Muscle of leg (tissue), 11 donors: ENCODE data around the gene FGGY. TPM values are rescaled to one million over a fixed set of nuclear protein-coding genes. Genes with fewer than 3 reads are reported as not detected.
A peak's percentile ranks its signal among the peaks of the same experiment; 100 is the strongest.

Experiments
- DNase-seq: peaks from one replicate; pipeline ENCODE4 v3.0.0; 2013
- H3K27ac ChIP-seq: one replicate; pipeline ENCODE4 v1.5.1; 2013; ENCODE audit warnings: mild to moderate bottlenecking, low read length, control low read depth
- H3K27me3 ChIP-seq: one replicate; pipeline ENCODE4 v1.6.1; 2013; ENCODE audit warnings: low read length; ENCODE audit not compliant: control insufficient read depth, insufficient read depth
- H3K36me3 ChIP-seq: one replicate; pipeline ENCODE4 v1.6.1; 2013; ENCODE audit warnings: low read length; ENCODE audit not compliant: control insufficient read depth, insufficient read depth
- H3K4me1 ChIP-seq: one replicate; pipeline ENCODE4 v1.6.1; 2013; ENCODE audit warnings: low read length; ENCODE audit not compliant: control insufficient read depth, insufficient read depth
- H3K4me3 ChIP-seq: one replicate; pipeline ENCODE4 v1.5.1; 2013; ENCODE audit warnings: low read length, control low read depth
- H3K9me3 ChIP-seq: replicated peaks from 2 replicates; pipeline ENCODE4 v1.6.1; 2013; ENCODE audit warnings: low read depth, low read length; ENCODE audit not compliant: control insufficient read depth
- WGBS: methylation state at CpG from one replicate; pipeline ENCODE4 v1.1.5; 2013; ENCODE audit warnings: missing lambda C conversion rate; ENCODE audit not compliant: insufficient coverage; 5-methylcytosine and 5-hydroxymethylcytosine counted together
- polyA plus RNA-seq, 8 donors: library from polyadenylated mRNA; unstranded; fragments of 120-200 nt; gene quantifications; one replicate each; pipeline versions ENCODE4 v1.2.1 to v1.2.3, GENCODE V29; 2013; ENCODE audit warnings: inconsistent platforms in 1 of 8, low replicate concordance in 1 of 8; ENCODE audit not compliant: insufficient read length in 8 of 8, insufficient read depth in 1 of 8
- total RNA-seq: library from RNA; stranded (reverse); fragments of 120-200 nt; gene quantifications from one replicate; pipeline ENCODE4 v1.2.4, GENCODE V29; 2013

FGGY gene
- total and polyA plus RNA-seq, 9 donors: 8.0 to 23.7 (median 12.7) TPM

DNA sequence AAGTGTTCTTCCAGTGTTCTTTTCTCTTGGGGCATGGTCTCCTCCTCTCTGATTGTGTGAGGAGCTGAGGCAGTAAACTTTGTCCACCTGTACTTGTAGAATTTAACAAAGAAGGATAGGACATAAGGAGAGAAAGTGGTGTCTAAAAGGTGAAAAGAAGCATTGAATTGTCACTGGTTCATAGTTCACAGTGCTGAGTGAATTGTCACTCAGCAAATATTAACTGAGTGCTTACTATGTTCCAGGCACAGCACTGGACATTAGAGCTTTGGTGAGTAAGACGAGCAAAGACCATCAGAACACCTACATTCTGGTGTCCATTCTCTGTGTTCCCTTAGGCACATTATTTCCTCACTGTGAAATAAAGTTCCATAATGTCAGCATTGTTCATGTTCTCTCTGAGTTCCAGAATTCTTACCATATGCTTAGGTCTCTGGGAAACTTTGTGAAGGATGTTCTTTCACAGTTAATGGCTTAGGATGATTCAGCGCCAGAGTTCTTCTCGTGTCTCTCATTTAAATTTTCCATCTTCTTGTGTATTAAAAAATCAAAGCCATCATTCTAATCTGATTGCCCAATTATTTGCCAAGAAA, 361.1 kb downstream of the FGGY start:
- no peak for DNase-seq
- Histone ChIP-seq H3K27me3 (no peaks in the 10 kb centered on the region), H3K4me1 (no peaks in the 10 kb centered on the region), H3K27ac (no peak overlapping the region), H3K9me3 (no peaks in the 10 kb centered on the region), H3K4me3 (no peak overlapping the region), H3K36me3 (no peaks in the 10 kb centered on the region)
- WGBS: no CpG with 5 or more reads among the region's 3 CpGs

DNA sequence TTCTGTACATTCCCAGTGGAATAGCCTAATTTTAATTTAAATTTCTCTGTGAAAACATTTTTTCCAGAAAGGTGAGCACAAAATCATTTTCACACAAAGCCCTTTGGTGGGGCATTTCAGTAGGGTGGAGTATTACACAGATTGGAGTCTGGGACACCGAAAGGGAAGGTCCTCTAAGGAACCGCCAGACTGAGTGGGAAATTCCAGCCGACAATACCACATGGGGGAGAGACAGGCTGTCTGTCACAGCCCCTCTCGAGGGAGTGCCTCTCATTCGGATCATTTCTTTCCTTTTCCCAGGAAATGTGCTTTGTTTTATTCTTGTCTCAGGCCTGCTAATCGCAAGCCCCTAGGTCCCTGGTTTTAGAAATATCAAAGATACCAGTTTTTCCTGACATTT, 367.3 kb downstream of the FGGY start:
- Histone ChIP-seq H3K27me3 (no peaks in the 10 kb centered on the region), H3K4me3 (no peak overlapping the region), H3K27ac (no peak overlapping the region), H3K36me3 (no peaks in the 10 kb centered on the region), H3K4me1 (peaks cover 3% of the 10 kb centered on the region), H3K9me3 (no peaks in the 10 kb centered on the region)
- no peak for DNase-seq
- 52% methylated on average over 3 of the region's 6 CpGs for WGBS

DNA sequence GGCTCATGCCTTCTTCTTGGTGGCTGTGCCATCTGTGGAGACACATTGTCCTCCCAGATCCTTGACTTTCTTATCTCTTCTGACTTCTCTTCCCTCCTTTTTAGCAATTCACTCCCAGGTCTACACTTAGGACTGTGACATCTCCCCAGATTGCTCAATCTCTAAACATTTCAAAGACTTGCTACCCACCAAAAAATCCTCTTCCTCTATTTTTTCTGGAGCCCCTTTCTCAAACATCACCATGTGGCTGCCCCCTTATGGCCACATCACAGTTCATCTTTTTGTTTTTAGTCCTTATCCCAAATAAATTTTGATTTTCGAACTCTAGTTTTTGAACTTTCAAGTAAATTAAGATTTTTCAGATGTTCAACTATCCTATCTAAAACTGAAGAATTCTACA, 369.2 kb downstream of the FGGY start:
- DNase-seq: no peak
- WGBS: no CpG with 5 or more reads among the region's 1 CpG
- H3K27me3 ChIP-seq: no peaks in the 10 kb centered on the region

DNA sequence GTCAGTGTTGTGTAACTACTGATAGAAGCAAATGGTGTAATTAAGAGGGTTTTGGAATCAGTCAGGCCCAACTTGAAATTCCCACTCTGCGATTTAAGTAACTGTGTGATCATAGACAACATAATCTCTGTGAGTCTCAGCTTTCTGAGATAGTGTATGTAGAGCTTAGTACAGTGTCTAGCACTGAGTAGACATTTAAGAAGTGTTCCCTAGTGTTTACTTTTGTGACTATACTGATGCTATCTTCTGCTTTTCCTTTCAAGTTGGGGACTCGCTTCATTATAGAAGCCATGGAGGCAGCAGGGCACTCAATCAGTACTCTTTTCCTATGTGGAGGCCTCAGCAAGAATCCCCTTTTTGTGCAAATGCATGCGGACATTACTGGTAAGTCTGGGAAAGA, 370.1 kb downstream of the FGGY start:
- no peaks in the 10 kb centered on the region for H3K9me3 ChIP-seq
- DNase-seq: no peak
- no peaks in the 10 kb centered on the region for H3K27me3 ChIP-seq
- peaks cover 22% of the 10 kb centered on the region for H3K4me1 ChIP-seq
- H3K4me3 ChIP-seq: no peak overlapping the region
- 93% methylated on average over 2 of the region's 3 CpGs for WGBS
- H3K27ac ChIP-seq: no peak overlapping the region
- no peaks in the 10 kb centered on the region for H3K36me3 ChIP-seq

More for the DNA sequence above, 369.2 kb downstream of the FGGY start:
- Histone ChIP-seq H3K4me1 (peaks cover 19% of the 10 kb centered on the region), H3K27ac (no peak overlapping the region), H3K9me3 (no peaks in the 10 kb centered on the region), H3K36me3 (no peaks in the 10 kb centered on the region), H3K4me3 (no peak overlapping the region)

DNA sequence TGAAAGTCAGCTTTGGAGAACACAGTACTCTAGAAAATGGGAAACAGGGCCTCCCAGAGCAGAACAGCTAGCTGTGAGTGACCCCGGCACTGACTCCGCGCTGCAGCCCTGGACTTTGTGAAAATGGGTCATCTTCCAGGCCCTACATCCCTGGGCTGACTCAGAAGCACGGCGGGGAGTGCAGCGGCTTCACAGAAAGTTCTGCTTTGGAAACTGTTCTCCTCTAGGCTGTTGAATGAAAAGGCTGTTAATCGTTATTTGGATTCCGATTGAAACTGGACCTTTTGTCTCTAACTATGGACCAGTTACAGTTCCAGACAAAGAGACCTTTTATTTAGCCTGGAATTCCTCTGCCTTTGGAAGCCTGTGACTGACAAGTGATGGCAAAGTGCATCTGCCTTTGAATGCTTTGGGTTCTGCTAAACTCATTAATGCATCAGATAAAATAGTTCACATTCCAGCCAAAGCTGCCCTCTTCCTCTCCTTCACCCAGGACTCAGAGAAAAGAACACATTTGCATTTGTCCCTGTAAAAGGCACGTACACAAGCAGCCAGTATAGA, 372.9 kb downstream of the FGGY start:
- Histone ChIP-seq H3K9me3 (no peaks in the 10 kb centered on the region), H3K27me3 (no peaks in the 10 kb centered on the region), H3K36me3 (no peaks in the 10 kb centered on the region), H3K27ac (peak overlapping the region; percentile 70), H3K4me3 (no peak overlapping the region), H3K4me1 (peaks cover 26% of the 10 kb centered on the region)
- peak; percentile 70 for DNase-seq
- 34% methylated on average over 6 of the region's 9 CpGs for WGBS

DNA sequence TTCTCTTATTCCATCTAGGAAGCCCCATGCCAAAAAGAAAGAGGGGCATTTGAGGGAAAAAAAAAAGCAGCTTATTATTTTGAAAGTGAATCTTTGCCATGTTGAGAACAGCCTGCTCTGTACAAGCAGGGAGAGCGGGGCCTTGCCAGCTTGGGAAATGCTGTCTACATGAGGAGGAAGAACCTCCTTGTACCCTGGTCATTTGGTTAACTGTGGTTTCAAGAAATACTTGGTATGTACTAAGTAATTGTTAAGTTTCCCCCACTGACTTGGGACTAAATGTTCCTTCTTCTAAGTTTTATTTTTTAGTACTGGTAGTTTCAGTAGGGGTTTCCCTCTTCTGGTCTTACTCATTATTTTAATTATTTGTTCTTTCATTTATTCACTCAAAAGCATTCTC, 373.8 kb downstream of the FGGY start:
- H3K4me3 ChIP-seq: no peak overlapping the region
- no peak for DNase-seq
- H3K36me3 ChIP-seq: no peaks in the 10 kb centered on the region
- H3K27me3 ChIP-seq: no peaks in the 10 kb centered on the region
- 89% methylated on average over 1 of the region's 1 CpG for WGBS
- no peaks in the 10 kb centered on the region for H3K9me3 ChIP-seq
- peak overlapping the region; percentile 70 for H3K27ac ChIP-seq
- peaks cover 26% of the 10 kb centered on the region for H3K4me1 ChIP-seq

DNA sequence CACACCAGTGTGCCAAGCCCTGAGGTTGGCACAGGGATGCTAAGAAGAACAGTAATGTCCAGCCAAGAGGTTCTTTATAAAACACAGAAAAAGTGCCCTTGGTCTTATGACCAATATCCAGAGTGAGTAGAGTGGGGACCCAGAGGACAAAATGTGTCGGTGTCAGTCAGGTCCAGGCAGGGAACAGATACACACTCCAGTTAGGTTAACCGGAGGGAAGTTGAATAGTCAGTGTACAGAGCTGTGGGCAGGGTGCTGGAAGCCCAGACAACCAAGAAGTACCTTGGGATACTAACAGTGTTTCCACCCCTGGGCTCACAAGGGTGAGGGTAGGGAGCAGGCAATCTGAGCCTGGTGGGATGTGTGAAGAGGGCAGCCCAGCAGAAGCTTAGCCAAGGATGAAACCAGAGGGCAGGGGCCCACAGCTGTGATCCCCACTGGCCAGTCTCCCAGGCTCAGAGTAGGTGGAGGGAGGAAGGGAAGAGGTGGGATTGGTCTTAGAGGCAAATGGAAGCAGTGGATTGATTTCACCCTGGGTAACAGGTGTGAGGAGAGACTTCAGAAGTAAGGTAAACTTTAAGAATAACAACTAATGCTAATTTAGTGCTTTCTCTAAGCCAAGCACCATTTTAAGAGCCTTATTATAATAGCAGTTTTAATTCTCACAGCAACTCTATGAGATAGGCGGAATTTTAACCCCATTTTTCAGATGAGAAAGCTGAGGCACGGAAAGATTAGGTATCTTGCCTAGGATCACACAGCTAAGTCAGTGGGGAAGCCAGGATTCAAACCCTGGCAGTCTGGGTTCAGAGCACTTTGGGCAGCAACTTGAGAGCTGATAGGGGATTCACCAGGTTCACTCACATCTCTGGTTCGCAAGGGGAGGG, 374.4 kb downstream of the FGGY start:
- H3K27ac ChIP-seq: no peak overlapping the region

DNA sequence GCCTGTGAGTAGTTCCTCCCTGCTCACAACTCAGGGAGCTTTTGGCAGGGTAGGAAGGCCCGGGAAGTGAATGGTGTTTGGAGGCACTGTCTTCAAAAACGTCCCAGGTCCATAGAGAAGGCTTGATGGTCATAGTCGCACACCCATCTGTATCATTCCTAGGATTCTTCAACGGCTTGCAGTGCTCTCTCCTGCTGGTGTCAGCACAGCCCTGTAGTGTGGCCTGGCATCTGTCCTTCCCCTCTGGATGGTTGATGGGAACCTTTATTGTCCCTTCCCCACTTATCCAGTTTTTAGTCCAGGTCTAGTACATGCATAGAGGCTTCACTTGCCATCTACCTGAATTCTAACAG, 375.0 kb downstream of the FGGY start:
- Histone ChIP-seq H3K4me3 (no peak overlapping the region), H3K4me1 (peaks cover 26% of the 10 kb centered on the region), H3K36me3 (no peaks in the 10 kb centered on the region), H3K27ac (no peak overlapping the region), H3K9me3 (no peaks in the 10 kb centered on the region), H3K27me3 (no peaks in the 10 kb centered on the region)
- WGBS: 74% methylated on average over 3 of the region's 4 CpGs
- no peak for DNase-seq

More for the DNA sequence above, 374.4 kb downstream of the FGGY start:
- Histone ChIP-seq H3K36me3 (no peaks in the 10 kb centered on the region), H3K27me3 (no peaks in the 10 kb centered on the region), H3K9me3 (no peaks in the 10 kb centered on the region), H3K4me1 (peaks cover 26% of the 10 kb centered on the region), H3K4me3 (no peak overlapping the region)
- no peak for DNase-seq
- WGBS: 83% methylated on average over 4 of the region's 5 CpGs

DNA sequence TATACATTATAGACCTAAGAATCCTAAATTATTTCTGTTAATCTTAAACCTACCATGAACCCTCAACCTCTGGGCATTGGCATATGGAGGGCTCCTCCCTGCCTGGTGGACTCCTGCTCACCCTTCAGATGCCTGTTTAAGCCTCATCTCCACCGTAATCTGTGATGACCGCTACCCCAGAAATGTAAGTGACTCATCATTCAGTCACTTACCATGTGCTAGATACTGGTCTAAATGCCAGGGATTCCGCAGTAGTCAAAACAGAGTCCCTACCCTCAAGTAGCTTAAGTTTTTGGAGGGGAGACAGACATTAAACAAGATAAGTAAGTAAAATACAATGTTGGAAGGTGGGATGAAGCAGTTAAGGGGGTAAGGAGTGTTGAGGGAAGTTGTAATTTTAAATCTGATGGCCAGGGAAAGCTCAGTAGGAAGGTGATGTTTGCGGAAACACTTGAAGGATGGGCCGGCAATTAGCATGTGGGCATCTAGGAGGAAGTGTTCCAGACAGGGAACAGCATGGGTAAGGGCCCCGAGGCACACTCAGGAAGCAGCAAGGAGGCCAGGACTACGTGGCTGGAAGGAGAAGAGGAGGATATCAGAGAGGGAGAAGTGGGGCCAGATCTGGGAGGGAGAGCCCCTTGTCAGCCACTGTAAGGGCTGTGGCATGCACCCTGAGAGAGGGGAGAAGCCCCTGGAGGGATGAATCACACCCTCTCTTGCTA, 376.1 kb downstream of the FGGY start:
- H3K9me3 ChIP-seq: no peaks in the 10 kb centered on the region
- no peak overlapping the region for H3K4me3 ChIP-seq
- no peaks in the 10 kb centered on the region for H3K27me3 ChIP-seq
- no peaks in the 10 kb centered on the region for H3K36me3 ChIP-seq
- no peak overlapping the region for H3K27ac ChIP-seq
- peaks cover 26% of the 10 kb centered on the region for H3K4me1 ChIP-seq
- DNase-seq: no peak
- 56% methylated on average over 4 of the region's 7 CpGs for WGBS
